Measurements from ENCODE around the gene BRD2. TPM values are rescaled to one million over a fixed set of nuclear protein-coding genes. Genes with fewer than 3 reads are reported as not detected.

BRD2 gene
- total and polyA plus RNA-seq, 2 donors, result 79.0 to 138 TPM

GRCh38 chr6:32954986-32955802 lies 13.2 kb upstream of the BRD2 start:
- Histone ChIP-seq H3K27ac (ENCODE audit: low read depth) (no peak overlapping the region), H3K4me3 (ENCODE audit: low read depth, low read length) (no peak overlapping the region), H3K36me3 (ENCODE audit: insufficient read depth) (no peaks in the 10 kb centered on the region), H3K4me1 (ENCODE audit: insufficient read depth) (peaks cover 2% of the 10 kb centered on the region)
- 28% methylated on average over 3 of the region's 3 CpGs for WGBS
- DNase-seq (ENCODE audit: extremely low spot score), result no peak

GRCh38 chr6:32956176-32956575 lies 12.2 kb upstream of the BRD2 start:
- Histone ChIP-seq H3K4me3 (ENCODE audit: low read depth, low read length) (no peak overlapping the region), H3K4me1 (ENCODE audit: insufficient read depth) (peaks cover 2% of the 10 kb centered on the region), H3K36me3 (ENCODE audit: insufficient read depth) (no peaks in the 10 kb centered on the region), H3K27ac (ENCODE audit: low read depth) (no peak overlapping the region)
- 79% methylated on average over 2 of the region's 2 CpGs for WGBS
- no peak for DNase-seq (ENCODE audit: extremely low spot score)

- no peak overlapping the region for H3K4me3 ChIP-seq (ENCODE audit: low read depth, low read length)
- 93% methylated on average over 5 of the region's 5 CpGs for WGBS
- H3K36me3 ChIP-seq (ENCODE audit: insufficient read depth), result no peaks in the 10 kb centered on the region
- no peak overlapping the region for H3K27ac ChIP-seq (ENCODE audit: low read depth)
- no peaks in the 10 kb centered on the region for H3K4me1 ChIP-seq (ENCODE audit: insufficient read depth)
- DNase-seq (ENCODE audit: extremely low spot score), result no peak
Measured at GRCh38 chr6:32960563-32960962, 7.8 kb upstream of the BRD2 start.

- Histone ChIP-seq H3K4me3 (ENCODE audit: low read depth, low read length) (no peak overlapping the region), H3K36me3 (ENCODE audit: insufficient read depth) (no peaks in the 10 kb centered on the region), H3K27ac (ENCODE audit: low read depth) (no peak overlapping the region), H3K4me1 (ENCODE audit: insufficient read depth) (no peaks in the 10 kb centered on the region)
- DNase-seq (ENCODE audit: extremely low spot score), result no peak
- 73% methylated on average over 1 of the region's 1 CpG for WGBS
Measured at GRCh38 chr6:32962213-32962826, 6.1 kb upstream of the BRD2 start.

DNA sequence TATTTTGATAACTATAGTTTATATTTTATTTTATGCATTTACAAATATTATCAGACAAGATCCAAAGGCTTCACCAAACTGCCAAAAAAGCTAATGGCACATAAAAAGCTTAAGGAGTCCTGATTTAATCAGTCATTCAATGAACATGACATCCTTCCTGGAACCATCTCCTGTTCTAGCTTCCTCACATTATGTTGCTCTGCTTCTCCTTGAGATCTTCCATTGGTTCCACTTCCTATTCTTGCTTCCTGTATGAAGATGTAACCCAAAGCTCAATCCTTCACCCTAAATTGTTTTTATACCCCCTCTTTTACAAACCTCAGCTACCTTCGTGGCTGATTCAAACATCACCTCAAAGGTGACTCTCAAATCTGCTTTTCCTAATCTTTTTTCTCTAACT lies 4.5 kb upstream of the BRD2 start:
- H3K36me3 ChIP-seq (ENCODE audit: insufficient read depth), result no peaks in the 10 kb centered on the region
- 74% methylated on average over 1 of the region's 1 CpG for WGBS
- H3K27ac ChIP-seq (ENCODE audit: low read depth), result no peak overlapping the region

DNA sequence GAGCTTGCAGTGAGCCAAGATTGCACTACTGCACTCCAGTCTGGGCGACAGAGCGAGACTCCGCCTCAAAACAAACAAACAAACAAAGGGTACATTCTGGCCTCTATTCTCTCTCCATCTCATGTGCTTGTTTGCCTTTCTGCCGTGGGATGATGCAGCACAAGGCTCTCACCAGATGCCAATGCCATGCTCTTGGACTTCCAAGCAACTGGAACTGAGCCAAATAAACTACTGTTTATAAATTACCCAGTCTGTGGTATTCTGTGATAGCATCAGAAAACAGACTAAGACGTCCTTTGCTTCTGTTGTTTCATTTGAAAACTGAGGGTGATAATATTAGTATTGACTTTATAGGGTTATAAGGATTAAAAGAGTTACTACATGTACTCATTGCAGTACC lies 3.6 kb upstream of the BRD2 start:
- no peak for DNase-seq (ENCODE audit: extremely low spot score)

More for the DNA sequence above, 4.5 kb upstream of the BRD2 start:
- Histone ChIP-seq H3K4me3 (ENCODE audit: low read depth, low read length) (no peak overlapping the region), H3K4me1 (ENCODE audit: insufficient read depth) (no peaks in the 10 kb centered on the region)
- DNase-seq (ENCODE audit: extremely low spot score), result no peak

GRCh38 chr6:32967151-32968091 lies 973 bp upstream of the BRD2 start:
- peak; percentile 28 for DNase-seq (ENCODE audit: extremely low spot score)
- WGBS, result 3% methylated on average over 16 of the region's 16 CpGs
- H3K27ac ChIP-seq (ENCODE audit: low read depth), result peak overlapping the region; percentile 100

More for the DNA sequence above, 3.6 kb upstream of the BRD2 start:
- WGBS, result 84% methylated on average over 5 of the region's 5 CpGs
- Histone ChIP-seq H3K4me1 (ENCODE audit: insufficient read depth) (no peaks in the 10 kb centered on the region), H3K36me3 (ENCODE audit: insufficient read depth) (no peaks in the 10 kb centered on the region), H3K27ac (ENCODE audit: low read depth) (no peak overlapping the region), H3K4me3 (ENCODE audit: low read depth, low read length) (no peak overlapping the region)

DNA sequence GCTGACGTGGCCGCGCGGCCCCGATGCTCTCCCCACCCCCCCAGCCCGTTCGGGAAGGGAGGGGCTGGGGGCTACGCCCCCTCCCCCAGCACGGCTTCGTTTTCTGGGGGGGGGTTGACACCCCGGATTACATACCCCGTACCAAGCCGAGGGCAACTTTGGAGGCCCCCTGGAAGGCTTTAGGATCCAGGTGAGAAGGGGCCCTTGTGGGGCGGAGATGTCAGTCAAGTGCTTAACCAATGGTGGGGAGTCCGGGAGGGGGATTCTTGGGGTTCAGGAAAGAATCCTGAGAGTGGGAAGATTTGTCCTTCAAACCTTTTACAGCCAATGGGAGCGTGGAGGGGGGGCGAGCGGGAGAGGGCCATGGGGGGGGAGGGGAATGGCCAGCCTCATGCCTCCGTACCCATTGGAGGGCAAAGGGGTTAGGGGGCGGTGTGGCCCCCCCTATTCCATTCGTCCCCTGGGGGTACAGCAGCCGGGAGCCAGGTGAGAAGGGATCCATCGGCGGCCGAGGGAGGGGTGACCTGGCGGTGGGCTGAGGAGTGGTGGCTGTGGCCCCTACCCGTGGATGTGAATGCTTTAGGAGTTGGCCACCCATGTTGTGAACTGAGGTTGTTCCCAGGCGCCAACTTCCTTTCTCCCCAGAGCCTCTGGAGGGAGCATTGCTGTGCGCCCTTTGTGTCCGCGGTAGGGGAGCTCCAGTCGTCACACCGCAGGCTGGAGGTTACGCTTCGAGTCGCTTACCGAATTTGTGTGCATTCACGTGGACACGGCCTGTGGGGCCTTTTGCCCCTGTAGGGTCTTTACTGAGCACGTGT lies 682 bp downstream of the BRD2 start:
- under 1% methylated on average over 40 of the region's 40 CpGs for WGBS
- H3K36me3 ChIP-seq (ENCODE audit: insufficient read depth), result peaks cover 6% of the 10 kb centered on the region
- no peaks in the 10 kb centered on the region for H3K4me1 ChIP-seq (ENCODE audit: insufficient read depth)
- peak overlapping the region; percentile 100 for H3K27ac ChIP-seq (ENCODE audit: low read depth)
- H3K4me3 ChIP-seq (ENCODE audit: low read depth, low read length), result peak overlapping the region; percentile 76
- peak; percentile 53 for DNase-seq (ENCODE audit: extremely low spot score)

More at GRCh38 chr6:32967151-32968091, 973 bp upstream of the BRD2 start:
- H3K4me3 ChIP-seq (ENCODE audit: low read depth, low read length), result peak overlapping the region; percentile 76
- H3K36me3 ChIP-seq (ENCODE audit: insufficient read depth), result peaks cover 2% of the 10 kb centered on the region
- H3K4me1 ChIP-seq (ENCODE audit: insufficient read depth), result no peaks in the 10 kb centered on the region

DNA sequence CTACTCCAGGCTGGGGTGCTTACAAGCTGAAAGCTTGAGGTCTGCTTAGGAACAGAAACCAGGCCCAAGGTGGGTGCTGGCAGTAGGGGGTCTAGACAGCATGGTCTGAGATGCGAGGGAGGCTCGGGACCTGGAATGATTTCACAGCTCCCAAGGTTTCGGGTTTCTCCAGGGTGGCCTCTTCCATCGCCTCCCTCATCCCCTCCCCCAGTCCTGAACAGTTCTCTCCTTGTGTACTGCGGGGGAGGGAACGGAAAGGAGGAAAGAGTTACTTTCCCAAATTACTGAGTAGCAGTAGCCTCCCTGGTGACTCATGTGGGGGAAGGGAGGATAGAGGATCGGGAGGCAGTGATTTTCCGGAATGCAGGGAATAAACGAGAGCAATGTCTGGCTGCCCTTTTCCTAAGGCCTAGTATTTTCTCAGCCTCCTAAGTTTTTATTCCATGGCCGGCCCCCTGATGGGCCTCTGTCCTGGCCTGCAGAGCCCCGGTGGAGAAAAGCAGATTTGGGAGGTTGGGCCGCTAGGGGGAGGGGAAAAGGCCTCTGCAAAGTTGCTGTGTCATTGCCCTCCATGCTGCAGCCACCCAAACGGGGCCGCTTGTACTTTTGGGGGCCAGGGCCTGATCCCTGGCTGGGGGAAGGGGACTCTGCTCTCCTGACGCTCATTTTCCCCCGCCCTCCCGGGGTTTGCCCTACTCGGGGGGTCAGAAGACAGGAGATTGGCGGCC lies 1.5 kb downstream of the BRD2 start:
- peak; percentile 76 for DNase-seq (ENCODE audit: extremely low spot score)
- peaks cover 12% of the 10 kb centered on the region for H3K36me3 ChIP-seq (ENCODE audit: insufficient read depth)
- WGBS, result under 1% methylated on average over 19 of the region's 19 CpGs
- H3K27ac ChIP-seq (ENCODE audit: low read depth), result peak overlapping the region; percentile 100
- H3K4me3 ChIP-seq (ENCODE audit: low read depth, low read length), result peak overlapping the region; percentile 76
- H3K4me1 ChIP-seq (ENCODE audit: insufficient read depth), result no peaks in the 10 kb centered on the region

DNA sequence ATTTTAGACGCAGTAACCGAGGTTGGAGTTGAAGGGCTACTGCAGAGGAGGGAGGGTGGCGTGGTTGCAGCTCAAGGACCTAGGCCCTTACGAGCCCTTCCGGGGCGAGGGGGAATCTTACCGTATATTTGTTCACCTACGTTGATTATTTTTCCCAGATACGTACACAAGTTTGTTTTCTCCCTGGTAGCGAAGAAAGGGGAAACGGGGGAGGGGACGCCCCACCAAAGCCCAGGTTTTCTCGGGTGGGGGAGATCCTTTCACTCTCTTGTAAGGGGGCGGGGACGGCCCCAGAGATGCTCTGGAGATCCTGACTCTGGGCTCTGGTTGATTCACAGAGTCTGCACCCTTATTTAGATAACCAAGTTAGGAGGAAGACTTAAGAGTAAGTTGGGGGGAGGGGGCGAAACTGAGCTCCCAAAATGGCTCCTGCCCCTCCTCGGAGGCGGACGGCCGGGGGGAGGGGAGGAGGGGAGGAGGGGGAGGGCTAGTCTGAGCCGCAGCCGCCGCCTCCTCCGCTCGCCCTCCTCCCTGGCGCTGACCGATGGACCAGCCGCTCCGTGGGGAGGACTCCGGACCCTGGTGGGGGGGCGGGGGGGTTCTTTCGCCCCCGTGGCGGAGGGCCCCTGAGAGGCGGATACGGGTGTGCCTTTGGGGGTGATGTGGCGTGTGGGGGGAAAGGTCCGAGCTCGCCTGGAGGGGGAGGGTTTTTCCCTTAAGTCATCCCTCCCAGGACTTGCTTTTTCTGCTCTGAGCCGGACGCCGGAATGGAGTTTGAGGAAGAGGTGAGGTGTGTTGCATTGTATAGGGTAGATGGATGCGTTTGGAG lies 2.2 kb downstream of the BRD2 start:
- H3K4me3 ChIP-seq (ENCODE audit: low read depth, low read length), result peak overlapping the region; percentile 76
- peak; percentile 69 for DNase-seq (ENCODE audit: extremely low spot score)
- H3K27ac ChIP-seq (ENCODE audit: low read depth), result peak overlapping the region; percentile 100
- no peaks in the 10 kb centered on the region for H3K4me1 ChIP-seq (ENCODE audit: insufficient read depth)
- WGBS, result under 1% methylated on average over 43 of the region's 43 CpGs
- peaks cover 12% of the 10 kb centered on the region for H3K36me3 ChIP-seq (ENCODE audit: insufficient read depth)

DNA sequence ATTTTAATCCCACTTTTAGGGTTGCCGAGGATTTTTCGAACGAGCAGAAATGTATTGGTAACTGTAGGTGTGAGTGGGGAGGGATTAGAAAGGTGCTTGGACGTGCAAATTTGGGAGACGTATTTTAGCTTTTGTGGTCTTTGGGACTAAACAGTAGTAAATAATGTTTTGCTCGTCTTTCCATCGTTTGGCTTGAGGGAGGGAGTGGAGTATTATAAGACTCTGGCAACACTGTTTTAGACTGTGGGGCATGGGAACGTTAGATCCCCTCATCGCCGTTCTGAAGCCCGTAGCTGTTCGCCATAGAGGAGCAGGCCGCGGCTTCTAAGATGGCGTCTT lies 2.8 kb downstream of the BRD2 start:
- peaks cover 13% of the 10 kb centered on the region for H3K36me3 ChIP-seq (ENCODE audit: insufficient read depth)
- no peaks in the 10 kb centered on the region for H3K4me1 ChIP-seq (ENCODE audit: insufficient read depth)
- H3K4me3 ChIP-seq (ENCODE audit: low read depth, low read length), result peak overlapping the region; percentile 76
- DNase-seq (ENCODE audit: extremely low spot score), result no peak
- WGBS, result under 1% methylated on average over 15 of the region's 15 CpGs
- H3K27ac ChIP-seq (ENCODE audit: low read depth), result peak overlapping the region; percentile 100

Data from urinary bladder (tissue), 4 donors.